ENCODE results near the gene PI4KA.

GRCh38 chr22:20724676-20725454 lies 133.7 kb downstream of the PI4KA start:
- TF ChIP-seq CTCF (conservative IDR thresholded peaks at IDR 0.05 in 1 of 2, IDR thresholded peaks at IDR 0.05 in 1 of 2; ENCODE audit: extremely low read depth in 1 of 2, insufficient read depth in 1 of 2, low read depth in 1 of 2, low read length in 2 of 2) = no peak
- TF ChIP-seq EZH2 (IDR thresholded peaks at IDR 0.05; ENCODE audit: borderline replicate concordance, low read length) = no peak

Measured in mammary epithelial cell (primary cell).